Lower leg skin (tissue), 4 donors: ENCODE results near the gene TRIM9. TPM values are rescaled to one million over a fixed set of nuclear protein-coding genes. Genes with fewer than 3 reads are reported as not detected.

Source experiments
- DNase-seq, 2 donors: peaks; one replicate each; pipeline ENCODE4 v3.0.0-alpha.2; 2019; ENCODE audit warnings: low spot score in 2 of 2
- H3K4me3 ChIP-seq: fragments of 200-600 bp; sonication (generic); 2 replicates; pipeline ENCODE4 v1.5.1; 2017; ENCODE audit warnings: mild to moderate bottlenecking, low read depth; ENCODE audit not compliant: poor library complexity, severe bottlenecking
- CTCF ChIP-seq, 3 donors: fragments of 450-650 bp; IDR thresholded peaks; one replicate each; pipeline ENCODE4 v1.5.1; 2016; ENCODE audit warnings: antibody characterized with exemption in 3 of 3, mild to moderate bottlenecking in 3 of 3, moderate library complexity in 2 of 3
- POLR2A ChIP-seq, 2 donors: fragments of 450-650 bp; IDR thresholded peaks; one replicate each; pipeline ENCODE4 v1.6.1; 2016 to 2017; ENCODE audit warnings: antibody characterized with exemption in 2 of 2, mild to moderate bottlenecking in 1 of 2, moderate library complexity in 1 of 2
- WGBS, 2 donors: methylation state at CpG; one replicate each; pipeline ENCODE4 v1.1.5; 2018; 5-methylcytosine and 5-hydroxymethylcytosine counted together
- intact Hi-C: fragments of 100-400 bp; cut with DNase I; formaldehyde crosslinking; loops from one replicate; pipeline ENCODE4 v1.15.0; 2023; ENCODE audit warnings: low total_unique reads
- total RNA-seq, 4 donors: library from RNA; depleted of rRNA; stranded (reverse); fragments of >200 nt; gene quantifications; one replicate each; pipeline ENCODE4 v1.1.0, GENCODE V29; 2016

Gene TRIM9
- total RNA-seq, 4 donors from 2014 or later, result 0.76 to 3.0 (median 1.4) TPM

GRCh38 chr14:51131516-51131915, 36.6 kb upstream of the TRIM9 start:
- no peak for DNase-seq
- intact Hi-C loops, result no loop called here
- WGBS, 2 donors, result 64 to 72% methylated on average over 2 of the region's 2 CpGs
- no peak for TF ChIP-seq POLR2A (IDR thresholded peaks at IDR 0.05)
- TF ChIP-seq CTCF (IDR thresholded peaks at IDR 0.05), result no peak
- H3K4me3 ChIP-seq, result no peak overlapping the region

DNA sequence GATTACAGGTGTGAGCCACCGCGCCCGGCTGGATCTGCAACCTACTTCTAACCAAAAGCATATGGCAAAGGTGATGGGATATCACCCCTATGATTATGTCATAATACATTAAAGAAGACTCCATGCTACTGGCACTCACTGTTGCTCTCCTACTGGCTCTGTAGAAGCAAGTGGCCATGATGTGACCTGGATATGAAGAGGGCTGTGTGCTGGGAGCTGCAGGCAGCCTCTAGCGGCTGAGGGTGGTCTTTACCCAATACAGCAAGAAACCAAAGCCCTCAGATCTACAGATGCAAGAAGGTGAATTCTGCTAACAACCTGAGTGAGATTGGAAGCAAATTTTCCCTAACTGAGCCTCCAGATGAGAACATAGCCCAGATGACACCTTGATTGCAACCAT, 34.2 kb upstream of the TRIM9 start:
- no peak overlapping the region for H3K4me3 ChIP-seq
- no peak for DNase-seq
- intact Hi-C loops, result no loop called here
- no peak for TF ChIP-seq CTCF (IDR thresholded peaks at IDR 0.05)
- TF ChIP-seq POLR2A (IDR thresholded peaks at IDR 0.05), result no peak
- WGBS, 2 donors, result 93 to 97% methylated on average over 4 of the region's 4 CpGs

DNA sequence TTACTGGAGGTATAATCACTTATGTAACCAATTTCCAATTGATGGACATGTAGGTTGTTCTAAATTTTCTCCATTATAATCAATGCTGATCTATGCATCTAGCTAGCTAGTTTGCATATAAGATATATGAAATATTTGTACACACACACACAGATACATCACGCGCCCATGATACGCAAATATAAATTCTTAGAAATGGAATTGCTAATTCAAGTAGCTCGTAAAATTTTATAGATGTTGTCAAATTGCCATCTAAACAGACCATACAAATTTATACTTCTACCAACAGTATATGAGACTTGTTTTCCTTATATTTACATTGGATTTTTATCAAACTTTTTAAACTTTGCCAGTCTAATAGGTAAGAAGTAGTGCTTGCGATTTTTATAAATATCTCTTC, 29.1 kb upstream of the TRIM9 start:
- no peak overlapping the region for H3K4me3 ChIP-seq
- intact Hi-C loops, result no loop called here
- DNase-seq, result no peak
- no peak for TF ChIP-seq CTCF (IDR thresholded peaks at IDR 0.05)
- no peak for TF ChIP-seq POLR2A (IDR thresholded peaks at IDR 0.05)
- 83 to 92% methylated on average over 5 of the region's 5 CpGs for WGBS, 2 donors

DNA sequence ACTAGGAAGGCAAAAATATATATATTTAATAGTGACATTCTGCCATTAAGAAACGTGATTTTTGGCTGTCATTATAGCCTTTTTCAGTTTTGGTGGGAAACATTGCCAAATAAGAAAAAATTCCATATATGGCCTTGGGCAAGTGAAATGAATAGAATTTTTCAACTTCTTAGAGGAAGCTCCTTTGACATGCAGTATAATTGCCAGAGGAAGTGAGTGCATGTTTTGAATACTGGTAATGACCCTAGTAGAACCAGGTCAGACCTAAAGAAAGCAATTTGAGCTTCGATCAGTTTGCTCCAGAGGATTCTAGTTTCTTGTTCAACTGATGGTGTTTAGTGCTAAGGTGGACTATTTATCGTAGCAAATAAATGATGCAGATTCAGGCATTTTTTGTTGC, 26.2 kb upstream of the TRIM9 start:
- intact Hi-C loops, result no loop called here
- TF ChIP-seq POLR2A (IDR thresholded peaks at IDR 0.05) (no peak), CTCF (IDR thresholded peaks at IDR 0.05) (no peak)
- no peak overlapping the region for H3K4me3 ChIP-seq
- no peak for DNase-seq
- 44 to 48% methylated on average over 3 of the region's 3 CpGs for WGBS, 2 donors

DNA sequence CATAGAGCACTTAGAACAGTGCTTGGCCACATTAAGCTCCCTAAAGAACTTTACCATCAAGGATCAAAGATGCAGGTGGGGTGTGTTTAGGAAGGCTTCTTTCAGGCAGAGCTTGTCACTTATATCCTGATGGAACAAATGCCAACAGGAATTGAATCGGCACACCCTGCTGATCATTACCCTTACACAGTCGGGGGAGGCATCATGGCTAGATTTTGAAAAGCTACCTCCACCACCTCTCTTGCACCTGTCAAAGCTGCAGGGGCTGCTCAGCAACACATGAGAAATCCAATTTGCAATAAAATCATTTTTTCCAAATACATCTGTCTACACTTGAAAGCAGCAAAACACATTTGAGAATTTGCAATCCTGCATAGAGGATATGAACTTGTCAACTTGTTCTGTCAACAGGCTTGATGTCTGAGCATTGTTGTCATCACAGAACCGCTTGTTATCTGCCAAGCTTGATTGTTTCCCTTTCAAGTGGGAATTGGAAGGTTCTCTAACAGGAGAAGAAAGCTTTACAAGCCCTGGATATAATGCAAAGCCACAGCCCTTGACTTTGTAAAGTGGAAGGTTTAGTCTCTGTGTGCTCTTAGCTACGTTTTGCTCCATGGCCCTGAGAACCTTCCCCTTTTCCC, 24.6 kb upstream of the TRIM9 start:
- TF ChIP-seq POLR2A (IDR thresholded peaks at IDR 0.05), result no peak
- no peak for TF ChIP-seq CTCF (IDR thresholded peaks at IDR 0.05)
- H3K4me3 ChIP-seq, result no peak overlapping the region
- DNase-seq, result no peak
- 63 to 64% methylated on average over 4 of the region's 4 CpGs for WGBS, 2 donors
- intact Hi-C loops, result no loop called here

- intact Hi-C loops, result no loop called here
- H3K4me3 ChIP-seq, result no peak overlapping the region
- no peak for DNase-seq
- TF ChIP-seq POLR2A (IDR thresholded peaks at IDR 0.05), result no peak
- no peak for TF ChIP-seq CTCF (IDR thresholded peaks at IDR 0.05)
Observed at GRCh38 chr14:51118993-51119392, 24.1 kb upstream of the TRIM9 start.
